HG03045 (cell line): ENCODE measurements around the gene RILPL1.
A peak's percentile ranks its signal among the peaks of the same experiment; 100 is the strongest.
"Not testable (repeated sequence)": the region's sequence is repeated elsewhere in the genome, so short reads cannot be mapped to it uniquely, and the experiment has no call there.

Source experiments
- ATAC-seq: cut with Tn5 transposase; IDR thresholded peaks from one replicate; pipeline ENCODE4 v1.9.1; 2021; ENCODE audit warnings: mild to moderate bottlenecking, moderate library complexity; ENCODE audit not compliant: unreplicated experiment

The RILPL1 gene

GRCh38 chr12:123533672-123534643, at the start of gene RILPL1:
RILPL1 (minus strand) TSS chr12:123533719; CDS start chr12:123533482, 237 bp downstream.
- ATAC-seq, result peak; percentile 57

- ATAC-seq, result no peak
These were observed 47.3 kb upstream of the RILPL1 start for GRCh38 chr12:123580772-123581171.

GRCh38 chr12:123578829-123579228, 45.3 kb upstream of the RILPL1 start:
- not testable (repeated sequence) for ATAC-seq

GRCh38 chr12:123578243-123578642, 44.7 kb upstream of the RILPL1 start:
- no peak for ATAC-seq

GRCh38 chr12:123576611-123577010, 43.1 kb upstream of the RILPL1 start:
- ATAC-seq, result no peak

GRCh38 chr12:123573870-123574269, 40.4 kb upstream of the RILPL1 start:
- no peak for ATAC-seq

GRCh38 chr12:123572391-123572790, 38.9 kb upstream of the RILPL1 start:
- ATAC-seq, result no peak

- no peak for ATAC-seq
These were observed 37.9 kb upstream of the RILPL1 start for GRCh38 chr12:123571343-123571813.

- no peak for ATAC-seq
These were observed 25.9 kb upstream of the RILPL1 start for GRCh38 chr12:123559468-123559867.

GRCh38 chr12:123558487-123558886, 25.0 kb upstream of the RILPL1 start:
- ATAC-seq, result not testable (repeated sequence)

GRCh38 chr12:123554843-123555242, 21.3 kb upstream of the RILPL1 start:
- not testable (repeated sequence) for ATAC-seq

- not testable (repeated sequence) for ATAC-seq
These were observed 20.6 kb upstream of the RILPL1 start for GRCh38 chr12:123554136-123554535.

- ATAC-seq, result no peak
These were observed 17.2 kb upstream of the RILPL1 start for GRCh38 chr12:123550700-123551099.

- ATAC-seq, result no peak
These were observed 14.6 kb upstream of the RILPL1 start for GRCh38 chr12:123548107-123548506.

- no peak for ATAC-seq
These were observed 12.8 kb upstream of the RILPL1 start for GRCh38 chr12:123546281-123546680.

- ATAC-seq, result no peak
These were observed 10.0 kb upstream of the RILPL1 start for GRCh38 chr12:123543541-123543940.

GRCh38 chr12:123540899-123541662, 7.6 kb upstream of the RILPL1 start:
- no peak for ATAC-seq

GRCh38 chr12:123535952-123536351, 2.4 kb upstream of the RILPL1 start:
- ATAC-seq, result not testable (repeated sequence)

GRCh38 chr12:123532808-123533649, 490 bp downstream of the RILPL1 start:
- ATAC-seq, result no peak

GRCh38 chr12:123532019-123532418, 1.5 kb downstream of the RILPL1 start:
- no peak for ATAC-seq

GRCh38 chr12:123531091-123531490, 2.4 kb downstream of the RILPL1 start:
- ATAC-seq, result no peak
